SU-DHL-6 (cell line): Measurements from ENCODE around the gene CPEB3.
A peak's percentile ranks its signal among the peaks of the same experiment; 100 is the strongest.

Experiments used
- H2AFZ ChIP-seq: fragments of 200-600 bp; sonication (generic); 2 replicates; pipeline ENCODE4 v1.6.1; 2014; ENCODE audit warnings: low read depth, mild to moderate bottlenecking, moderate library complexity, mixed read lengths, antibody characterized with exemption, low read length; ENCODE audit not compliant: severe bottlenecking
- H3F3A ChIP-seq: fragments of 200-600 bp; shearing (Covaris generic); 2 replicates; pipeline ENCODE4 v1.6.0; 2016; ENCODE audit warnings: antibody characterized with exemption, mild to moderate bottlenecking; ENCODE audit not compliant: insufficient read depth
- H3K27ac ChIP-seq: fragments of 200-600 bp; sonication (generic); 2 replicates; pipeline ENCODE4 v1.5.1; 2016; ENCODE audit warnings: low read depth, mild to moderate bottlenecking, low read length, moderate library complexity, mixed read lengths
- H3K27me3 ChIP-seq: fragments of 200-600 bp; sonication (generic), shearing (Covaris generic); 2 replicates; pipeline ENCODE4 v1.6.0; 2014; ENCODE audit warnings: mild to moderate bottlenecking, low read length
- H3K36me3 ChIP-seq: fragments of 200-600 bp; sonication (generic); 2 replicates; pipeline ENCODE4 v1.6.1; 2014; ENCODE audit warnings: mild to moderate bottlenecking, low read length, mixed read lengths
- H3K4me2 ChIP-seq: fragments of 300-600, 200-600 bp; shearing (Covaris generic), sonication (generic); 2 replicates; pipeline ENCODE4 v1.6.0; 2014; ENCODE audit warnings: low read length, low read depth, mild to moderate bottlenecking; ENCODE audit not compliant: poor library complexity, severe bottlenecking
- H3K4me3 ChIP-seq: fragments of 200-600 bp; sonication (generic); 2 replicates; pipeline ENCODE4 v1.5.1; 2014; ENCODE audit warnings: antibody characterized with exemption, low read length, mild to moderate bottlenecking, mixed read lengths; ENCODE audit not compliant: insufficient read depth, poor library complexity, severe bottlenecking
- H3K79me2 ChIP-seq: fragments of 200-600 bp; sonication (generic); 2 replicates; pipeline ENCODE4 v1.6.1; 2014; ENCODE audit warnings: mild to moderate bottlenecking, low read length, moderate library complexity; ENCODE audit not compliant: insufficient read depth
- H3K9ac ChIP-seq: fragments of 200-600 bp; sonication (generic); 2 replicates; pipeline ENCODE4 v1.7.0; 2014; ENCODE audit warnings: mild to moderate bottlenecking, low read length
- H3K9me2 ChIP-seq: fragments of 200-600 bp; sonication (generic); replicated peaks from 2 replicates; pipeline ENCODE4 v1.6.1; 2014; ENCODE audit warnings: low read length; ENCODE audit not compliant: insufficient read depth
- H3K9me3 ChIP-seq: fragments of 200-600 bp; sonication (generic); 2 replicates; pipeline ENCODE4 v1.6.1; 2014; ENCODE audit warnings: low read length, mixed read lengths; ENCODE audit not compliant: insufficient read depth
- H4K20me1 ChIP-seq: fragments of 200-600 bp; sonication (generic); 2 replicates; pipeline ENCODE4 v1.6.1; 2014; ENCODE audit warnings: low read depth, mild to moderate bottlenecking, antibody characterized with exemption, low read length, moderate library complexity, mixed read lengths
- EZH2phosphoT487 ChIP-seq: fragments of 200-600 bp; sonication (generic), shearing (Covaris generic); conservative IDR thresholded peaks from 2 replicates; pipeline ENCODE4 v1.6.1; 2018; ENCODE audit warnings: mild to moderate bottlenecking, antibody characterized with exemption, low read length, moderate library complexity, mixed read lengths
- TF ChIP-seq, protein P1 (sequence below): fragments of 200-600 bp; sonication (generic); IDR thresholded peaks from one replicate; pipeline ENCODE4 v1.5.1; 2017; ENCODE audit warnings: antibody characterized with exemption, mild to moderate bottlenecking, low read length, moderate library complexity; ENCODE audit not compliant: insufficient read depth, poor library complexity, severe bottlenecking

CPEB3 gene

GRCh38 chr10:92291921-92292845 lies 1.3 kb upstream of the CPEB3 start:
- H3K79me2 ChIP-seq = peaks cover 52% of the 10 kb centered on the region
- TF ChIP-seq, protein P1, sequence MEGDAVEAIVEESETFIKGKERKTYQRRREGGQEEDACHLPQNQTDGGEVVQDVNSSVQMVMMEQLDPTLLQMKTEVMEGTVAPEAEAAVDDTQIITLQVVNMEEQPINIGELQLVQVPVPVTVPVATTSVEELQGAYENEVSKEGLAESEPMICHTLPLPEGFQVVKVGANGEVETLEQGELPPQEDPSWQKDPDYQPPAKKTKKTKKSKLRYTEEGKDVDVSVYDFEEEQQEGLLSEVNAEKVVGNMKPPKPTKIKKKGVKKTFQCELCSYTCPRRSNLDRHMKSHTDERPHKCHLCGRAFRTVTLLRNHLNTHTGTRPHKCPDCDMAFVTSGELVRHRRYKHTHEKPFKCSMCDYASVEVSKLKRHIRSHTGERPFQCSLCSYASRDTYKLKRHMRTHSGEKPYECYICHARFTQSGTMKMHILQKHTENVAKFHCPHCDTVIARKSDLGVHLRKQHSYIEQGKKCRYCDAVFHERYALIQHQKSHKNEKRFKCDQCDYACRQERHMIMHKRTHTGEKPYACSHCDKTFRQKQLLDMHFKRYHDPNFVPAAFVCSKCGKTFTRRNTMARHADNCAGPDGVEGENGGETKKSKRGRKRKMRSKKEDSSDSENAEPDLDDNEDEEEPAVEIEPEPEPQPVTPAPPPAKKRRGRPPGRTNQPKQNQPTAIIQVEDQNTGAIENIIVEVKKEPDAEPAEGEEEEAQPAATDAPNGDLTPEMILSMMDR = peak; percentile 68
- TF ChIP-seq EZH2phosphoT487 = no peak
- H3K9me2 ChIP-seq = no peaks in the 10 kb centered on the region
- H3K36me3 ChIP-seq = no peaks in the 10 kb centered on the region
- peak overlapping the region; percentile 94 for H3K9ac ChIP-seq
- peak overlapping the region; percentile 41 for H3K27ac ChIP-seq
- H2AFZ ChIP-seq = peak overlapping the region; percentile 75
- peak overlapping the region; percentile 95 for H3K4me3 ChIP-seq
- no peaks in the 10 kb centered on the region for H3K27me3 ChIP-seq
- peak overlapping the region; percentile 71 for H3K4me2 ChIP-seq
- no peaks in the 10 kb centered on the region for H3F3A ChIP-seq
- H3K9me3 ChIP-seq = no peaks in the 10 kb centered on the region
- no peaks in the 10 kb centered on the region for H4K20me1 ChIP-seq

DNA sequence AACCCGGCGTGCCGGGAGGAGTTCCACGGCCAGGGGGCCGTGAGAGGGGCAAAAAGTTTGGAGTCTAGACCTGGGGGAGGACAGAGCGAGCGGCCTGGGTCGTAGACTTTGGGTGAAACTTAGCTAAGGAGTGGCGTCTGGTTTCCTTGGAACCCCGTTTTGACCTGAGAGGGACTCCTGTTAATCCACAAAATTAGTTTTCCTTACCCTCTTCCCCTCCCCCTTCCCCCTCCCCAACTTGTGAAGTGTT lies 663 bp upstream of the CPEB3 start:
- Histone ChIP-seq H3K27ac (peak overlapping the region; percentile 41), H3K9me3 (no peaks in the 10 kb centered on the region)
- TF ChIP-seq, protein P1 = no peak
- TF ChIP-seq EZH2phosphoT487 = no peak

GRCh38 chr10:92290076-92290836 lies 622 bp downstream of the CPEB3 start:
- Histone ChIP-seq H3K4me2 (peak overlapping the region; percentile 85), H4K20me1 (no peaks in the 10 kb centered on the region; the same call in 1 of the 2 replicates), H3K79me2 (peaks cover 33% of the 10 kb centered on the region), H3K9ac (peak overlapping the region; percentile 94), H3K9me3 (no peaks in the 10 kb centered on the region), H3F3A (no peaks in the 10 kb centered on the region), H2AFZ (peak overlapping the region; percentile 99), H3K36me3 (no peaks in the 10 kb centered on the region), H3K27ac (no peak overlapping the region), H3K9me2 (no peaks in the 10 kb centered on the region), H3K27me3 (no peaks in the 10 kb centered on the region), H3K4me3 (peak overlapping the region; percentile 95)
- TF ChIP-seq, protein P1 = no peak
- TF ChIP-seq EZH2phosphoT487 = no peak

More for the DNA sequence above, 663 bp upstream of the CPEB3 start:
- H3K4me2 ChIP-seq = peak overlapping the region; percentile 71
- peaks cover 45% of the 10 kb centered on the region for H3K79me2 ChIP-seq
- H3K27me3 ChIP-seq = no peaks in the 10 kb centered on the region
- no peaks in the 10 kb centered on the region for H3F3A ChIP-seq
- H3K36me3 ChIP-seq = no peaks in the 10 kb centered on the region
- H3K9ac ChIP-seq = peak overlapping the region; percentile 94
- peak overlapping the region; percentile 75 for H2AFZ ChIP-seq
- no peaks in the 10 kb centered on the region for H3K9me2 ChIP-seq
- peak overlapping the region; percentile 95 for H3K4me3 ChIP-seq
- no peaks in the 10 kb centered on the region; the same call in 1 of the 2 replicates for H4K20me1 ChIP-seq
